ENCODE results near the gene ABLIM3.

DNA sequence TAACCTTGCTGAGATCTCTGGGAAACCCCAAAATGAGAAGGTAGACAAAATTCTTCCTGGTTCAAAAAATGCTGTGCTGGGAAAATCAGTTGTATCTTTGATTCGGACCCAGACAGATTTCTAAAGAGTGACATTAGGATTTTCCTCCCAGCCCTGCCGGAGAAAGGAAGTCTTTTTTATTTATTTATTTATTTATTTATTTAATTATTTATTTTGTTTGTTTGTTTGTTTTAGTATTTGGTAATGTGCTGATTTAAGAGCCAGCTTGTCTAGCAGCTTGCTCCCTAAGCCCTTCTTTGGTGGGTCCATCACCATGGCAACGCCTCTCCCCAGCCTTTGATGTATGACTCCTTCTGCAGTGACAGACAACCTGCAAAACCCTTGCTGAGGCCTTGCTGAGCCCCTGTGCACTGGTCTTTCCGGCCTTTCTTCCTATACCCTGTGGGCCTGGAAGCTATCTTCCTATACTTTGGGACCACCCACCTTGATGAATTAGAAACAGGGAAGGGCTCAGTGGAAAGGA, 69.7 kb downstream of the ABLIM3 start:
- TF ChIP-seq EZH2 (IDR thresholded peaks at IDR 0.05), result no peak
- TF ChIP-seq, protein P1, sequence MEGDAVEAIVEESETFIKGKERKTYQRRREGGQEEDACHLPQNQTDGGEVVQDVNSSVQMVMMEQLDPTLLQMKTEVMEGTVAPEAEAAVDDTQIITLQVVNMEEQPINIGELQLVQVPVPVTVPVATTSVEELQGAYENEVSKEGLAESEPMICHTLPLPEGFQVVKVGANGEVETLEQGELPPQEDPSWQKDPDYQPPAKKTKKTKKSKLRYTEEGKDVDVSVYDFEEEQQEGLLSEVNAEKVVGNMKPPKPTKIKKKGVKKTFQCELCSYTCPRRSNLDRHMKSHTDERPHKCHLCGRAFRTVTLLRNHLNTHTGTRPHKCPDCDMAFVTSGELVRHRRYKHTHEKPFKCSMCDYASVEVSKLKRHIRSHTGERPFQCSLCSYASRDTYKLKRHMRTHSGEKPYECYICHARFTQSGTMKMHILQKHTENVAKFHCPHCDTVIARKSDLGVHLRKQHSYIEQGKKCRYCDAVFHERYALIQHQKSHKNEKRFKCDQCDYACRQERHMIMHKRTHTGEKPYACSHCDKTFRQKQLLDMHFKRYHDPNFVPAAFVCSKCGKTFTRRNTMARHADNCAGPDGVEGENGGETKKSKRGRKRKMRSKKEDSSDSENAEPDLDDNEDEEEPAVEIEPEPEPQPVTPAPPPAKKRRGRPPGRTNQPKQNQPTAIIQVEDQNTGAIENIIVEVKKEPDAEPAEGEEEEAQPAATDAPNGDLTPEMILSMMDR (IDR thresholded peaks at IDR 0.05), result no peak
- TF ChIP-seq EZH2phosphoT487 (IDR thresholded peaks at IDR 0.05), result no peak
